HG02588 (cell line): ENCODE data around the gene ZBED3.
"Not testable (repeated sequence)": the region's sequence is repeated elsewhere in the genome, so short reads cannot be mapped to it uniquely, and the experiment has no call there.

Source experiments
- ATAC-seq: cut with Tn5 transposase; IDR thresholded peaks from one replicate; pipeline ENCODE4 v1.9.1; 2021; ENCODE audit warnings: mild to moderate bottlenecking, moderate library complexity; ENCODE audit not compliant: unreplicated experiment

Gene ZBED3

GRCh38 chr5:77086689-77087483 lies at the start of gene ZBED3:
ZBED3 (minus strand) TSS chr5:77087285; CDS start chr5:77077878, 9,407 bp downstream.
- ATAC-seq = peak; percentile 67

GRCh38 chr5:77133061-77133758 lies 46.1 kb upstream of the ZBED3 start:
- ATAC-seq = no peak

GRCh38 chr5:77131361-77131760 lies 44.3 kb upstream of the ZBED3 start:
- ATAC-seq = no peak

GRCh38 chr5:77129391-77129990 lies 42.4 kb upstream of the ZBED3 start:
- ATAC-seq = no peak

- ATAC-seq = no peak
Measured at GRCh38 chr5:77128411-77129061, 41.5 kb upstream of the ZBED3 start.

GRCh38 chr5:77123057-77123456 lies 36.0 kb upstream of the ZBED3 start:
- no peak for ATAC-seq

- ATAC-seq = no peak
Measured at GRCh38 chr5:77120706-77121105, 33.6 kb upstream of the ZBED3 start.

- ATAC-seq = no peak
Measured at GRCh38 chr5:77120086-77120485, 33.0 kb upstream of the ZBED3 start.

- ATAC-seq = no peak
Measured at GRCh38 chr5:77117161-77117560, 30.1 kb upstream of the ZBED3 start.

GRCh38 chr5:77107035-77107434 lies 19.9 kb upstream of the ZBED3 start:
- not testable (repeated sequence) for ATAC-seq

- no peak for ATAC-seq
Measured at GRCh38 chr5:77104813-77105212, 17.7 kb upstream of the ZBED3 start.

- ATAC-seq = no peak
Measured at GRCh38 chr5:77103457-77103856, 16.4 kb upstream of the ZBED3 start.

GRCh38 chr5:77102549-77102948 lies 15.5 kb upstream of the ZBED3 start:
- ATAC-seq = no peak

GRCh38 chr5:77101298-77101697 lies 14.2 kb upstream of the ZBED3 start:
- no peak for ATAC-seq

- ATAC-seq = no peak
Measured at GRCh38 chr5:77095189-77095588, 8.1 kb upstream of the ZBED3 start.

GRCh38 chr5:77087484-77088261 lies 588 bp upstream of the ZBED3 start:
- no peak for ATAC-seq

GRCh38 chr5:77086368-77086688 lies 757 bp downstream of the ZBED3 start:
- ATAC-seq = no peak

- ATAC-seq = peak; percentile 36
Measured at GRCh38 chr5:77083088-77083487, 4.0 kb downstream of the ZBED3 start.

GRCh38 chr5:77082280-77082679 lies 4.8 kb downstream of the ZBED3 start:
- ATAC-seq = no peak

GRCh38 chr5:77080905-77081304 lies 6.2 kb downstream of the ZBED3 start:
- no peak for ATAC-seq

GRCh38 chr5:77080479-77080878 lies 6.6 kb downstream of the ZBED3 start:
- ATAC-seq = not testable (repeated sequence)
